K562 (cell line): ENCODE measurements around the gene CLIC2. TPM values are rescaled to one million over a fixed set of nuclear protein-coding genes. Genes with fewer than 3 reads are reported as not detected.

Experiments
- ATF3 ChIP-seq, 2 experiments: fragments of 450-650 bp in 1 of 2; sonication (generic) in 1 of 2; formaldehyde crosslinking in 1 of 2; IDR thresholded peaks in 1 of 2; conservative IDR thresholded peaks in 1 of 2; 2 replicates each; pipeline versions ENCODE4 v1.6.1 to v1.8.1; 2016 to 2023; ENCODE audit warnings: mild to moderate bottlenecking in 2 of 2, moderate library complexity in 2 of 2, inconsistent platforms in 1 of 2, missing genetic modification reagents in 1 of 2
- BCOR ChIP-seq: fragments of 450-650 bp; IDR thresholded peaks from 2 replicates; pipeline ENCODE4 v1.6.1; 2016
- CREB3L1 ChIP-seq: fragments of 450-650 bp; IDR thresholded peaks from 2 replicates; pipeline ENCODE4 v1.6.1; 2014; ENCODE audit warnings: low read depth, mild to moderate bottlenecking, moderate library complexity, borderline replicate concordance
- MTA2 ChIP-seq: fragments of 450-650 bp; IDR thresholded peaks from 2 replicates; pipeline ENCODE4 v1.6.1; 2016; ENCODE audit warnings: low read depth
- PRDM10 ChIP-seq: fragments of 450-650 bp; IDR thresholded peaks from 2 replicates; pipeline ENCODE4 v1.6.1; 2018; ENCODE audit not compliant: partially characterized antibody
- RBM22 ChIP-seq: fragments of 200-400 bp; formaldehyde crosslinking; IDR thresholded peaks from 2 replicates; pipeline ENCODE4 v1.6.1; 2018; ENCODE audit warnings: low read length, low read depth; ENCODE audit not compliant: poor library complexity, severe bottlenecking
- TEAD4 ChIP-seq, 2 experiments: sonication (generic) in 1 of 2; formaldehyde crosslinking in 1 of 2; IDR thresholded peaks; 2 replicates each; pipeline versions ENCODE4 v1.6.1 to v1.8.0; 2012 to 2022; ENCODE audit warnings: borderline replicate concordance in 1 of 2, inconsistent platforms in 1 of 2, low read length in 1 of 2, mild to moderate bottlenecking in 1 of 2, missing genetic modification reagents in 1 of 2
- ZNF354B ChIP-seq: fragments of 250-450 bp; sonication (Bioruptor Pico); IDR thresholded peaks from 2 replicates; pipeline ENCODE4 v1.4.0; 2020
- ZNF398 ChIP-seq: fragments of 250-450 bp; sonication (Bioruptor Pico); IDR thresholded peaks from 2 replicates; pipeline ENCODE4 v1.8.0; 2021; ENCODE audit warnings: moderate library complexity, mild to moderate bottlenecking, inconsistent platforms
- ZNF609 ChIP-seq: sonication (generic); formaldehyde crosslinking; IDR thresholded peaks from 2 replicates; pipeline ENCODE4 v1.8.1; 2023; ENCODE audit warnings: missing genetic modification reagents, mild to moderate bottlenecking, borderline replicate concordance
- ZNF77 ChIP-seq: fragments of 250-450 bp; sonication (Bioruptor Pico); IDR thresholded peaks from 2 replicates; pipeline ENCODE4 v1.5.0; 2020
- polyA plus RNA-seq, 8 experiments: library from polyadenylated mRNA; depleted of rRNA in 4 of 8; stranded (reverse) in 5 of 8; unstranded in 3 of 8; fragments of >200 nt; fragmentation: Nextera tagmentation in 2 of 8; fragmentation: Illumina TruSeq in 1 of 8; extraction: Ambion mirVana in 2 of 8; extraction: Trizol in 1 of 8; gene quantifications; 2 replicates each; pipeline versions ENCODE4 v1.2.1 to v1.2.3, GENCODE V29; 2011 to 2014; ENCODE audit warnings: inconsistent platforms in 1 of 8, missing spikeins in 1 of 8
- total RNA-seq, 7 experiments: library from RNA; depleted of rRNA in 6 of 7; stranded (reverse); fragments of >200 nt in 6 of 7; fragmentation: Illumina TruSeq in 2 of 7; extraction: Trizol in 2 of 7; gene quantifications; 2 replicates each; pipeline versions ENCODE4 v1.2.1 to v1.2.3, GENCODE V29; 2011 to 2021; ENCODE audit warnings: low replicate concordance in 1 of 7

The CLIC2 gene
- total and polyA plus RNA-seq, 9 of the 15 experiments (the other 6 are each of a cell fraction or from before 2014, with no cell fraction given): 37.0 to 83.7 (median 74.7) TPM

- no peak for TF ChIP-seq ZNF609 (CRISPR knock-in tag)
- no peak for TF ChIP-seq ZNF398 (CRISPR knock-in tag)
- TF ChIP-seq PRDM10: peak; percentile 32
- TF ChIP-seq ZNF354B (CRISPR knock-in tag): no peak
- peak; percentile 99 for TF ChIP-seq CREB3L1
- TF ChIP-seq TEAD4 (IDR thresholded peaks at IDR 0.05; ENCODE audit: low read length): peak; percentile 83
- TF ChIP-seq TEAD4 (CRISPR knock-in tag; IDR thresholded peaks at IDR 0.05; ENCODE audit: borderline replicate concordance): no peak
- TF ChIP-seq ATF3 (IDR thresholded peaks at IDR 0.05): peak; percentile 76
- no peak for TF ChIP-seq ATF3 (CRISPR knock-in tag; conservative IDR thresholded peaks at IDR 0.05)
- no peak for TF ChIP-seq RBM22
- TF ChIP-seq BCOR: no peak
- TF ChIP-seq MTA2: peak; percentile 65
- no peak for TF ChIP-seq ZNF77 (CRISPR knock-in tag)
Observed at GRCh38 chrX:155334486-155335336, at the start of gene CLIC2 (continued).
